Body of pancreas (tissue), 4 donors: ENCODE measurements around the gene UTP20.

Experiments used
- CTCF ChIP-seq, 7 experiments: fragments of 450-650 bp in 4 of 7; fragments of 200-600 bp in 3 of 7; sonication (generic) in 3 of 7; IDR thresholded peaks; one replicate each; pipeline ENCODE4 v1.5.1; 2016 to 2019; ENCODE audit warnings: antibody characterized with exemption in 7 of 7
- POLR2A ChIP-seq, 3 donors: fragments of 450-650 bp; IDR thresholded peaks; one replicate each; pipeline ENCODE4 v1.6.1; 2016; ENCODE audit warnings: antibody characterized with exemption in 3 of 3, mild to moderate bottlenecking in 2 of 3

- TF ChIP-seq POLR2A (IDR thresholded peaks at IDR 0.05) (no peak), CTCF (IDR thresholded peaks at IDR 0.05) (no peak)
Measured at GRCh38 chr12:101375573-101375972, 95.7 kb downstream of the UTP20 start.
